B cell (primary cell): Measurements from ENCODE around the gene DAB1.

Experiments
- EZH2 ChIP-seq: IDR thresholded peaks from 2 replicates; pipeline ENCODE4 v1.6.1; 2012; ENCODE audit warnings: borderline replicate concordance, low read depth, mild to moderate bottlenecking, moderate library complexity, low read length; ENCODE audit not compliant: insufficient read depth, poor library complexity, severe bottlenecking
- TF ChIP-seq, protein P1 (sequence below): fragments of 200-600 bp; IDR thresholded peaks from one replicate; pipeline ENCODE4 v1.8.0; 2022; ENCODE audit warnings: antibody characterized with exemption, mild to moderate bottlenecking

DNA sequence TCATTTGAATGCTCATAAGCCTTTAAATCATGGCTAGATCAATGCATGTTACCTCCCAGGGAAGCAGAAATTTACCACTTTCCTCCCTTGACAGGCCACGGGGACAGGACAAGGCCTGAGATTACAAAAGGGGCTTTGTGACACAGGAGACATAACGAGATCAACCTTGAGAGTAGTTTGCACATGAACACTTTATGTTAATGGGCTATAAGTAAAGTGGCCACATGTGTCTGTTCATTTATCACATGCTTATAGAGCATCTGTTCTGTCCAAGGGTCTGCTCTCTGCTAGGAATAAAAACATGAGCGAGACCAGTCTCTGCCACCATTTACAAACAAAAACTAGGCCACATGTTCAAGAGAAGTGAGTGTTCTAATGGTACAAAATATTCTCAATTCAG is 314.0 kb downstream of the DAB1 start:
- TF ChIP-seq, protein P1, sequence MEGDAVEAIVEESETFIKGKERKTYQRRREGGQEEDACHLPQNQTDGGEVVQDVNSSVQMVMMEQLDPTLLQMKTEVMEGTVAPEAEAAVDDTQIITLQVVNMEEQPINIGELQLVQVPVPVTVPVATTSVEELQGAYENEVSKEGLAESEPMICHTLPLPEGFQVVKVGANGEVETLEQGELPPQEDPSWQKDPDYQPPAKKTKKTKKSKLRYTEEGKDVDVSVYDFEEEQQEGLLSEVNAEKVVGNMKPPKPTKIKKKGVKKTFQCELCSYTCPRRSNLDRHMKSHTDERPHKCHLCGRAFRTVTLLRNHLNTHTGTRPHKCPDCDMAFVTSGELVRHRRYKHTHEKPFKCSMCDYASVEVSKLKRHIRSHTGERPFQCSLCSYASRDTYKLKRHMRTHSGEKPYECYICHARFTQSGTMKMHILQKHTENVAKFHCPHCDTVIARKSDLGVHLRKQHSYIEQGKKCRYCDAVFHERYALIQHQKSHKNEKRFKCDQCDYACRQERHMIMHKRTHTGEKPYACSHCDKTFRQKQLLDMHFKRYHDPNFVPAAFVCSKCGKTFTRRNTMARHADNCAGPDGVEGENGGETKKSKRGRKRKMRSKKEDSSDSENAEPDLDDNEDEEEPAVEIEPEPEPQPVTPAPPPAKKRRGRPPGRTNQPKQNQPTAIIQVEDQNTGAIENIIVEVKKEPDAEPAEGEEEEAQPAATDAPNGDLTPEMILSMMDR = no peak
- TF ChIP-seq EZH2 = no peak
